GM12878 (cell line): ENCODE measurements around the gene NCAM2. TPM values are rescaled to one million over a fixed set of nuclear protein-coding genes. Genes with fewer than 3 reads are reported as not detected.

ENCODE experiments used
- ATAC-seq: fragments of 200-7000 bp; cut with Tn5 transposase; 3 replicates; pipeline ENCODE4 v1.9.1; 2020; ENCODE audit warnings: mild to moderate bottlenecking, moderate library complexity
- BruUV-seq: library from RNA; stranded (reverse); fragments of 400-500 nt; replicated peaks from 2 replicates; lab custom pipeline; 2021; lab: Mats Ljungman, UMichigan
- CTCF ChIA-PET: fragments of 300-600 bp; sonication (Branson Sonifier 250); formaldehyde crosslinking; extraction: SDS; loops from one replicate; lab custom pipeline; 2021; ENCODE audit warnings: inconsistent platforms; lab: Yijun Ruan, JAX
- POLR2A ChIA-PET: fragments of 350-600 bp; formaldehyde crosslinking; extraction: SDS; loops from one replicate; lab custom pipeline; 2021; ENCODE audit warnings: inconsistent platforms; lab: Charles Lee
- RAD21 ChIA-PET: fragments of 300-600 bp; sonication (Branson Sonifier 250); formaldehyde crosslinking; loops from one replicate; lab custom pipeline; 2023; ENCODE audit warnings: antibody characterized with exemption; ENCODE audit not compliant: unreplicated experiment; lab: Charles Lee
- SMC1A ChIA-PET: fragments of 300-600 bp; sonication (Branson Sonifier 250); formaldehyde crosslinking; loops from one replicate; lab custom pipeline; 2023; ENCODE audit not compliant: unreplicated experiment, uncharacterized antibody; lab: Charles Lee
- DNase-seq: peaks from one replicate; pipeline ENCODE4 v3.0.0-alpha.2; 2011; ENCODE audit warnings: low read depth, low spot score
- FAIRE-seq: peaks from 3 replicates; lab custom pipeline; 2011; peaks lifted over from hg19 to GRCh38; lab: Jason Lieb, UNC
- H2AFZ ChIP-seq: 2 replicates; pipeline ENCODE4 v1.6.0; 2011; ENCODE audit warnings: low read depth, low read length, control low read depth; ENCODE audit not compliant: control insufficient read depth
- H3K27ac ChIP-seq: 2 replicates; pipeline ENCODE4 v1.5.1; 2011; ENCODE audit warnings: control low read depth; ENCODE audit not compliant: control insufficient read depth, insufficient read depth
- H3K27me3 ChIP-seq, 2 experiments: replicated peaks in 1 of 2; 2 replicates each; pipeline versions ENCODE4 v1.6.0 to v1.6.1; 2011; ENCODE audit warnings: low read length in 1 of 2; ENCODE audit not compliant: control insufficient read depth in 2 of 2, insufficient read depth in 2 of 2
- H3K36me3 ChIP-seq, 2 experiments: 2 replicates each; pipeline ENCODE4 v1.5.1; 2011; ENCODE audit warnings: low read length in 1 of 2; ENCODE audit not compliant: control insufficient read depth in 2 of 2, insufficient read depth in 2 of 2
- H3K4me1 ChIP-seq: 2 replicates; pipeline ENCODE4 v1.6.1; 2011; ENCODE audit warnings: mild to moderate bottlenecking, low read length, moderate library complexity, mixed read lengths; ENCODE audit not compliant: control insufficient read depth, insufficient read depth
- H3K4me2 ChIP-seq: 2 replicates; pipeline ENCODE4 v1.6.0; 2011; ENCODE audit warnings: control low read depth; ENCODE audit not compliant: control insufficient read depth, insufficient read depth
- H3K4me3 ChIP-seq: fragments of 200-600 bp; sonication (generic); 2 replicates; pipeline ENCODE4 v1.5.1; 2016
- H3K79me2 ChIP-seq: 2 replicates; pipeline ENCODE4 v1.6.0; 2011; ENCODE audit warnings: low read length; ENCODE audit not compliant: control insufficient read depth, insufficient read depth
- H3K9ac ChIP-seq: 2 replicates; pipeline ENCODE4 v1.8.0; 2011; ENCODE audit warnings: low read length, control low read depth, mixed read lengths; ENCODE audit not compliant: control insufficient read depth, insufficient read depth
- H3K9me3 ChIP-seq: replicated peaks from 3 replicates; pipeline ENCODE4 v1.5.1; 2011; ENCODE audit warnings: mild to moderate bottlenecking, low read length; ENCODE audit not compliant: control insufficient read depth, insufficient read depth
- H4K20me1 ChIP-seq: 2 replicates; pipeline ENCODE4 v1.6.0; 2011; ENCODE audit not compliant: control insufficient read depth, insufficient read depth
- BHLHE40 ChIP-seq, 2 experiments: fragments of 450-650 bp in 1 of 2; IDR thresholded peaks; 2 replicates each; pipeline ENCODE4 v1.6.1; 2011 to 2017; ENCODE audit warnings: low read depth in 2 of 2, borderline replicate concordance in 1 of 2, improper control_type of control experiment in 1 of 2, low read length in 1 of 2, mild to moderate bottlenecking in 1 of 2
- EED ChIP-seq: sonication (generic); IDR thresholded peaks from 2 replicates; pipeline ENCODE4 v1.6.1; 2016; ENCODE audit warnings: antibody characterized with exemption, low read depth
- ETV6 ChIP-seq, 2 experiments: fragments of 450-650 bp in 1 of 2; IDR thresholded peaks in 1 of 2; conservative IDR thresholded peaks in 1 of 2; 2 replicates each; pipeline ENCODE4 v1.6.1; 2014; ENCODE audit warnings: antibody characterized with exemption in 1 of 2, borderline replicate concordance in 1 of 2, low read depth in 1 of 2, mild to moderate bottlenecking in 1 of 2, moderate library complexity in 1 of 2
- NBN ChIP-seq: fragments of 450-650 bp; IDR thresholded peaks from 2 replicates; pipeline ENCODE4 v1.6.1; 2016
- NFXL1 ChIP-seq: fragments of 450-650 bp; IDR thresholded peaks from 2 replicates; pipeline ENCODE4 v1.6.1; 2017; ENCODE audit warnings: antibody characterized with exemption, mild to moderate bottlenecking, borderline replicate concordance
- ZNF622 ChIP-seq: fragments of 450-650 bp; IDR thresholded peaks from 2 replicates; pipeline ENCODE4 v1.6.1; 2017; ENCODE audit warnings: mild to moderate bottlenecking, inconsistent platforms
- WGBS: methylation state at CpG from one replicate; pipeline ENCODE4 v1.1.6; 2016; ENCODE audit warnings: low lambda C conversion rate; ENCODE audit not compliant: insufficient replicate concordance, insufficient coverage; ENCODE audit errors: missing lambda C conversion rate; 5-methylcytosine and 5-hydroxymethylcytosine counted together
- in situ Hi-C: fragments of 300-500 bp; cut with MboI; formaldehyde crosslinking; loops from 9 replicates; pipeline ENCODE4 v1.14.3; 2018; ENCODE audit warnings: mixed read lengths
- intact Hi-C: fragments of 100-400 bp; cut with micrococcal nuclease; formaldehyde crosslinking; loops from one replicate; pipeline ENCODE4 v1.14.2; 2022; ENCODE audit not compliant: unreplicated experiment
- polyA plus RNA-seq, 11 experiments: library from polyadenylated mRNA; depleted of rRNA in 4 of 11; unstranded in 6 of 11; stranded (reverse) in 5 of 11; fragments of >200 nt; fragmentation: Nextera tagmentation in 4 of 11; fragmentation: Illumina TruSeq in 1 of 11; extraction: Ambion mirVana in 4 of 11; extraction: Trizol in 1 of 11; gene quantifications; 1 replicate in 1 of 11; 2 replicates in 10 of 11; pipeline versions ENCODE4 v1.2.1 to v1.2.3, GENCODE V29; 2011 to 2016; ENCODE audit warnings: inconsistent platforms in 2 of 11, missing spikeins in 2 of 11, low read depth in 1 of 11
- total RNA-seq, 4 experiments: library from RNA; depleted of rRNA in 3 of 4; stranded (reverse); fragments of >200 nt in 3 of 4; fragmentation: Illumina TruSeq in 1 of 4; extraction: Trizol in 1 of 4; gene quantifications; 2 replicates each; pipeline versions ENCODE4 v1.2.1 to v1.2.3, GENCODE V29; 2013 to 2021

The NCAM2 gene
- total and polyA plus RNA-seq, 10 of the 15 experiments (the other 5 are each of a cell fraction or from before 2014, with no cell fraction given): 0.23 to 0.27 TPM; not detected in 8

DNA sequence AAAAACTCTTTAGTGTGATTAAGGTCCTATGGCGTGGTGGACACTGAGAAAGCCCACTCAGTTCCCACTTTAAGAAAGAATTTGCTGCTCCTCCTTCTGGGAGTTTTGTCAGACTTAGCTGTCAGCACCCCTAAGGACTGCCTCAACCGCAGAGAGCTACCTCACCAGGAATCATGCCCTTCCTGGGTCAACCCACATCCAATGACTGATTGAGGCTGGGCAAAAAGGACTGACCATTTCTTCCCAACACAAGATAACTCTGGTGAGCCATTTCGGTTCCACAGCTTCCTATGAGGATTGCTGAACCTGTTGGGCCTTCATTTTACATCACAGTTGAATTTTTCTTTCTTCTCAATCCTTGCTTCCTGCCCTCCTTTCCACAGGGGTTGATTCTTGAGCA, 197.9 kb downstream of the NCAM2 start (continued):
- TF ChIP-seq BHLHE40 (IDR thresholded peaks at IDR 0.05; ENCODE audit: borderline replicate concordance in 1 of 2, low read depth in 2 of 2, low read length in 1 of 2) (no peak), EED (no peak), ETV6 (conservative IDR thresholded peaks at IDR 0.05 in 1 of 2, IDR thresholded peaks at IDR 0.05 in 1 of 2; ENCODE audit: borderline replicate concordance in 1 of 2, low read depth in 1 of 2) (no peak), NBN (no peak)

DNA sequence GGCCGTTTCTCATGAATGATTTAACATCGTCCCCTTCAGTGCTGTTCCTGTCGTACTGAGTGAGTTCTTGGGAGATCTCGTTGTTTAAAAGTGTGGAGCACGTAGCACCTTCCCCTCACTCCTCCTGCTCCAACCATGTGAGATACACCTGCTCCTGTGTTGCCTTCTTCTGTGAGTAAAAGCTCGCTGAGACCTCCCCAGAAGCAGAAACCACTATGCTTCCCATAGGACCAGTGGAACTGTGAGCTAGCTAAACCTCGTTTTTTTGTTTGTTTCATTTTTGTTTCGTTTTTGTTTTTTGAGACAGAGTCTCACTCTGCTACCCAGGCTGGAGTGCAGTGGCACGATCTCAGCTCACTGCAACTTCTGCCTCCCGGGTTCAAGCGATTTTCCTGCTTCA, 198.6 kb downstream of the NCAM2 start:
- FAIRE-seq: no peak
- intact Hi-C loops (no loop called here), in situ Hi-C loops (no loop called here)
- Histone ChIP-seq H3K9ac (no peak overlapping the region), H3K4me2 (no peak overlapping the region), H2AFZ (no peak overlapping the region), H3K9me3 (no peaks in the 10 kb centered on the region; the same call in 2 of the 3 replicates), H3K27me3 (no peaks in the 10 kb centered on the region), H4K20me1 (no peaks in the 10 kb centered on the region), H3K36me3 (no peaks in the 10 kb centered on the region), H3K79me2 (no peaks in the 10 kb centered on the region), H3K4me3 (no peak overlapping the region), H3K27ac (no peak overlapping the region), H3K4me1 (no peaks in the 10 kb centered on the region)
- ChIA-PET POLR2A (no interaction called here), RAD21 (no interaction called here), CTCF (no interaction called here), SMC1A (no interaction called here)
- BruUV-seq: no TSS peak
- TF ChIP-seq NFXL1 (no peak), ZNF622 (no peak)
- DNase-seq: no peak
- 3% methylated on average over 11 of the region's 11 CpGs for WGBS
- ATAC-seq: no peak
